Activated CD4-positive, alpha-beta memory T cell treated with anti-CD3 and anti-CD28 coated beads for 36 hours (primary cell): ENCODE measurements around the gene PLEKHM3. TPM values are rescaled to one million over a fixed set of nuclear protein-coding genes. Genes with fewer than 3 reads are reported as not detected.

ENCODE experiments used
- CTCF ChIA-PET: fragments of 350-600 bp; sonication (Branson Sonifier 250); formaldehyde crosslinking; loops from one replicate; lab custom pipeline; 2021; ENCODE audit warnings: antibody characterized with exemption, inconsistent platforms; lab: Charles Lee
- POLR2A ChIA-PET: fragments of 350-600 bp; sonication (Branson Sonifier 250); formaldehyde crosslinking; loops from one replicate; lab custom pipeline; 2021; ENCODE audit warnings: antibody characterized with exemption; lab: Charles Lee
- DNase-seq: peaks from one replicate; pipeline ENCODE4 v3.0.0-alpha.2; 2020
- H3K27ac Mint-ChIP-seq: one replicate; pipeline ENCODE4 v1.8.0; 2021; ENCODE audit warnings: mixed read lengths
- H3K27me3 Mint-ChIP-seq: one replicate; pipeline ENCODE4 v1.8.0; 2021; ENCODE audit warnings: mixed read lengths
- H3K36me3 Mint-ChIP-seq: one replicate; pipeline ENCODE4 v1.8.0; 2021; ENCODE audit warnings: mixed read lengths
- H3K4me1 Mint-ChIP-seq: one replicate; pipeline ENCODE4 v1.8.0; 2021; ENCODE audit warnings: low read depth, mixed read lengths
- H3K4me3 Mint-ChIP-seq: one replicate; pipeline ENCODE4 v1.8.0; 2021; ENCODE audit warnings: mild to moderate bottlenecking, mixed read lengths
- H3K9me3 Mint-ChIP-seq: one replicate; pipeline ENCODE4 v1.8.0; 2021; ENCODE audit warnings: mixed read lengths
- intact Hi-C: fragments of 100-400 bp; cut with micrococcal nuclease; formaldehyde crosslinking; loops from one replicate; pipeline ENCODE4 v1.15.1; 2023
- total RNA-seq, 2 experiments: library from RNA; stranded (reverse); gene quantifications; one replicate each; pipeline ENCODE4 v1.2.3, GENCODE V29; 2021

Gene PLEKHM3
- total RNA-seq, 2 experiments from 2014 or later: 4.5 to 5.5 TPM

- no peak for DNase-seq
- H3K27me3 Mint-ChIP-seq: no peaks in the 10 kb centered on the region
- intact Hi-C loops: no loop called here
- H3K4me3 Mint-ChIP-seq: no peak overlapping the region
- ChIA-PET CTCF (no interaction called here), POLR2A (no interaction called here)
- peaks cover 6% of the 10 kb centered on the region for H3K4me1 Mint-ChIP-seq
- H3K27ac Mint-ChIP-seq: no peak overlapping the region
- H3K36me3 Mint-ChIP-seq: no peaks in the 10 kb centered on the region
- no peaks in the 10 kb centered on the region for H3K9me3 Mint-ChIP-seq
Observed at GRCh38 chr2:207836521-207837133, 188.7 kb downstream of the PLEKHM3 start.

GRCh38 chr2:207835805-207836204 is 189.5 kb downstream of the PLEKHM3 start:
- no peaks in the 10 kb centered on the region for H3K27me3 Mint-ChIP-seq
- no peak overlapping the region for H3K4me3 Mint-ChIP-seq
- no peaks in the 10 kb centered on the region for H3K36me3 Mint-ChIP-seq
- peaks cover 6% of the 10 kb centered on the region for H3K4me1 Mint-ChIP-seq
- H3K9me3 Mint-ChIP-seq: no peaks in the 10 kb centered on the region
- intact Hi-C loops: no loop called here
- CTCF ChIA-PET: no interaction called here
- H3K27ac Mint-ChIP-seq: no peak overlapping the region
- POLR2A ChIA-PET: no interaction called here
- no peak for DNase-seq

DNA sequence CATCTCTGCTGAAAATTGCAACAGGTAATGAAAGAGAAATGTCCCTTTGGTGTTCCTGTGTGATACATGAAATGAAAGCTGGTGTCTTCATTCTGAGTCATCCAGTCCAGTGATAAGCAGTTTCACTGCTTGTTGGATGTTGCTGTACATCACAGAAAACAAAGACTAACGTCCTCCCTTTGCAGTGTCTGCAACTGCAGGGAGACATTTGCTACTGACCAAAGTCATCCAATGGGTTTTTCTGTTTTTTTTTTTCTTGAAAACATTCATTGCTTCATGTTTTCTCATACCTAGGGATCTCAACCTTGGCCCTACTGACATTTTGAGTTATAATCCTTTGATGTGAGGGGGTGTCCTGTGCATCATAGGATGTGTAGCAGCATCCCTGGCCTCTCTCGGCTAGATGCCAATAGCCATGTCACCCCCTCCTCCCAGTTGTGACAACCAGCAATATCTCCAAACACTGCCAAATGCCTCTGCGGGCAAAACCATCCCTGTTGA is 192.0 kb downstream of the PLEKHM3 start:
- Mint-ChIP-seq H3K36me3 (peaks cover 3% of the 10 kb centered on the region), H3K9me3 (no peaks in the 10 kb centered on the region), H3K27me3 (no peaks in the 10 kb centered on the region), H3K4me3 (no peak overlapping the region), H3K4me1 (peaks cover 6% of the 10 kb centered on the region), H3K27ac (no peak overlapping the region)
- ChIA-PET POLR2A (no interaction called here), CTCF (no interaction called here)
- no peak for DNase-seq
- intact Hi-C loops: no loop called here

DNA sequence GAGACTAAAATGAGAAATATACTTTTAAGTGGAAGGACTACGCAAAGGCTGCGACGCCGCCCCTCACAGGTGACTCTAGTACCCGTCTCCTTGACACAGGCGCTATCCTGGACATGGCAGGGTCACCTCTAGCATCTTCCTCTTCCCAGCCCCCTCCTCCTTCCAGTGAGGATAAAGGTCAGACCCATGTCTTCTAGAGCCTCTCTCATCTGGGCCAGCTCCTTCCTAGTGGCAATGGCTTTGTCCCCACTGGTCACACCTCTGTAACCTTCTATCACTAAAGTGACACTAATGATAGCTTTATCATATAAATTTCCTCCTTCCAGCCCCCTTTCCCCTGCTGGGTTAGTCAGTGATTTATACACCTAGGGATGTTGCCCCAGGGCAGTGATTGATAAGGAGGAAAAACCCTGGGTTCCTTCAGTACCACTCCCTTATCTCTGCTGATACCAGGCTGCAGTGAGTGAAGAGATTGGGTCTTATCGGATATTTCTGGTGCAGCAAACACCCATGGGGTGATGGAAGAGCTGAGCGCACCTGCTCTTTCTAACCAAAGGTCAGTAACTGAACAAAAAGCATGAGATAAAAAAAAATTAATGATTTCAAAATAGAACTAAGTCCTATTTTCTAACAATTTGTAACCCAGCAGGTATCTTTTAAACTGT is 193.6 kb downstream of the PLEKHM3 start:
- CTCF ChIA-PET: no interaction called here
- Mint-ChIP-seq H3K27me3 (no peaks in the 10 kb centered on the region), H3K9me3 (no peaks in the 10 kb centered on the region), H3K36me3 (peaks cover 5% of the 10 kb centered on the region), H3K4me3 (no peak overlapping the region), H3K27ac (no peak overlapping the region), H3K4me1 (peaks cover 6% of the 10 kb centered on the region)
- POLR2A ChIA-PET: no interaction called here
- intact Hi-C loops: no loop called here
- DNase-seq: no peak

- POLR2A ChIA-PET: no interaction called here
- Mint-ChIP-seq H3K4me1 (peaks cover 6% of the 10 kb centered on the region), H3K27ac (no peak overlapping the region), H3K4me3 (no peak overlapping the region), H3K9me3 (no peaks in the 10 kb centered on the region), H3K27me3 (no peaks in the 10 kb centered on the region), H3K36me3 (peaks cover 5% of the 10 kb centered on the region)
- CTCF ChIA-PET: no interaction called here
- intact Hi-C loops: no loop called here
- DNase-seq: no peak
Observed at GRCh38 chr2:207830778-207831438, 194.4 kb downstream of the PLEKHM3 start.

GRCh38 chr2:207828361-207829057 is 196.8 kb downstream of the PLEKHM3 start:
- intact Hi-C loops: no loop called here
- peaks cover 5% of the 10 kb centered on the region for H3K4me1 Mint-ChIP-seq
- H3K9me3 Mint-ChIP-seq: no peaks in the 10 kb centered on the region
- DNase-seq: no peak
- H3K36me3 Mint-ChIP-seq: peaks cover 11% of the 10 kb centered on the region
- H3K27me3 Mint-ChIP-seq: no peaks in the 10 kb centered on the region
- ChIA-PET CTCF (interaction anchor here (0.9 kb wide), 1 partner anchor 14 kb away, joined by 4 read pairs; no protein-coding TSS in a partner anchor), POLR2A (no interaction called here)
- no peak overlapping the region for H3K4me3 Mint-ChIP-seq
- H3K27ac Mint-ChIP-seq: no peak overlapping the region

GRCh38 chr2:207825978-207826377 is 199.3 kb downstream of the PLEKHM3 start:
- no peaks in the 10 kb centered on the region for H3K9me3 Mint-ChIP-seq
- H3K4me1 Mint-ChIP-seq: no peaks in the 10 kb centered on the region
- intact Hi-C loops: no loop called here
- H3K27me3 Mint-ChIP-seq: no peaks in the 10 kb centered on the region
- H3K4me3 Mint-ChIP-seq: no peak overlapping the region
- no peak overlapping the region for H3K27ac Mint-ChIP-seq
- CTCF ChIA-PET: interaction anchor here (1.3 kb wide), 1 partner anchor 214 kb away, joined by 3 read pairs; no protein-coding TSS in a partner anchor
- DNase-seq: no peak
- POLR2A ChIA-PET: no interaction called here
- H3K36me3 Mint-ChIP-seq: peaks cover 11% of the 10 kb centered on the region

DNA sequence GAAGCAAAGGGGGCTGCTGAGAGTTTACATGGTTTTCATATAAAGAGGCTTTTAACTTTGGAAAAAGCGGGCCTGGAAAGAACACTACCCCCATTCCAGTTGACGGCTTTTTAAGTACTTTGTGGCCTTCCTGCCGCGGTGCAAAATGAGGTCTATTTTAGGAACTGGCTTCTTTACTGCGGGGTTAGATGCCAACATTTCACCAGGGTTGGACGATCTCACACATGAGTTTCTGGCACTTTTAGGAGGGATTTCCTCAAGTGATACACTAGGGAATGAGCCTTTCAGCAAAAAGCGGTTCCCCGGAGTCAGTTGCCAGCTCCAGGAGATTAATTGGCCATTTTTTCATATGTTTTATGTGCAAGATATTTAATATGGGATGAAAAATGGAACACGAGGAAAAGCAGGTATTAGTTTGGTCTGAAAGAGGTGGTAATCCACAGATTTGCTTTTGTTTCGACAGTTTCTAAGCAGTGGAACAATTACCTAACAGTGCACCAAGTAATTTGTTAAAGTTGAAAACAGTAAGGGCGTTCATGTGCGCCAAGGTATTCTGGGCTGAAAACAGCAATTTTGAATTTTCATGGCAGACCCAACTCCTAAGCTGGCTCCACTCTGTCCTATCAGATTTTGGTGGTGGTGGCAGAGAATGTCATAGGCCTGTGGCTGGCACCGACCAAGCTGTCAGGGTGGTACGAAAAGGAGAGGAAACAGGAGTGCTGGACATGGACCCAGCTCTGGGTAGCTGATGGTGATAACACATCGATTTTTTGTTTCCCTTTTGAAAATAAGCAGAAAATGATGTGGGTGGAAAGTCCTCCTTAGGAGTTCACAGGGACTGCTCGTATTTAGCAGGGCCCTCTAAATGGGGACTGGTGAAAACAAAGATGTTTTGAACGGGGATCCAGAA is 200.0 kb downstream of the PLEKHM3 start:
- Mint-ChIP-seq H3K27me3 (no peaks in the 10 kb centered on the region), H3K36me3 (peaks cover 11% of the 10 kb centered on the region), H3K27ac (no peak overlapping the region), H3K4me1 (no peaks in the 10 kb centered on the region), H3K9me3 (no peaks in the 10 kb centered on the region), H3K4me3 (no peak overlapping the region)
- no peak for DNase-seq
- POLR2A ChIA-PET: no interaction called here
- CTCF ChIA-PET: no interaction called here
- intact Hi-C loops: no loop called here

GRCh38 chr2:207823865-207824264 is 201.5 kb downstream of the PLEKHM3 start:
- no peaks in the 10 kb centered on the region for H3K4me1 Mint-ChIP-seq
- no peak for DNase-seq
- POLR2A ChIA-PET: no interaction called here
- intact Hi-C loops: no loop called here
- CTCF ChIA-PET: no interaction called here
- no peaks in the 10 kb centered on the region for H3K9me3 Mint-ChIP-seq
- H3K27ac Mint-ChIP-seq: no peak overlapping the region
- peaks cover 11% of the 10 kb centered on the region for H3K36me3 Mint-ChIP-seq
- no peak overlapping the region for H3K4me3 Mint-ChIP-seq
- H3K27me3 Mint-ChIP-seq: no peaks in the 10 kb centered on the region

GRCh38 chr2:207819839-207820784 is 205.2 kb downstream of the PLEKHM3 start:
- ChIA-PET CTCF (no interaction called here), POLR2A (no interaction called here)
- no peak for DNase-seq
- Mint-ChIP-seq H3K4me1 (no peaks in the 10 kb centered on the region), H3K27me3 (no peaks in the 10 kb centered on the region), H3K4me3 (no peak overlapping the region), H3K36me3 (peaks cover 6% of the 10 kb centered on the region), H3K27ac (no peak overlapping the region), H3K9me3 (no peaks in the 10 kb centered on the region)
- intact Hi-C loops: no loop called here
